HG03159 (cell line): ENCODE results near the gene LIMS4.
"Not testable (repeated sequence)": the region's sequence is repeated elsewhere in the genome, so short reads cannot be mapped to it uniquely, and the experiment has no call there.

ENCODE experiments used
- ATAC-seq: cut with Tn5 transposase; IDR thresholded peaks from one replicate; pipeline ENCODE4 v1.9.1; 2021; ENCODE audit warnings: mild to moderate bottlenecking, moderate library complexity; ENCODE audit not compliant: unreplicated experiment

LIMS4 gene

GRCh38 chr2:110472171-110473058, at the start of gene LIMS4:
LIMS4 (minus strand) TSS chr2:110472816; CDS start chr2:110472778, 38 bp downstream.
- not testable (repeated sequence) for ATAC-seq

- peak; percentile 97 for ATAC-seq
Observed at GRCh38 chr2:110499755-110500377, 27.2 kb upstream of the LIMS4 start.

GRCh38 chr2:110496027-110496426, 23.4 kb upstream of the LIMS4 start:
- not testable (repeated sequence) for ATAC-seq

- not testable (repeated sequence) for ATAC-seq
Observed at GRCh38 chr2:110494488-110494887, 21.9 kb upstream of the LIMS4 start.

GRCh38 chr2:110488991-110489390, 16.4 kb upstream of the LIMS4 start:
- not testable (repeated sequence) for ATAC-seq

GRCh38 chr2:110482697-110483096, 10.1 kb upstream of the LIMS4 start:
- not testable (repeated sequence) for ATAC-seq

- not testable (repeated sequence) for ATAC-seq
Observed at GRCh38 chr2:110481200-110481599, 8.6 kb upstream of the LIMS4 start.

GRCh38 chr2:110480084-110480483, 7.5 kb upstream of the LIMS4 start:
- ATAC-seq = not testable (repeated sequence)

GRCh38 chr2:110477370-110477769, 4.8 kb upstream of the LIMS4 start:
- not testable (repeated sequence) for ATAC-seq

GRCh38 chr2:110476952-110477351, 4.3 kb upstream of the LIMS4 start:
- not testable (repeated sequence) for ATAC-seq

- ATAC-seq = not testable (repeated sequence)
Observed at GRCh38 chr2:110475627-110476359, 3.2 kb upstream of the LIMS4 start.

- ATAC-seq = peak; percentile 98
Observed at GRCh38 chr2:110474898-110475297, 2.3 kb upstream of the LIMS4 start.

- ATAC-seq = not testable (repeated sequence)
Observed at GRCh38 chr2:110473059-110473358, 393 bp upstream of the LIMS4 start.

- not testable (repeated sequence) for ATAC-seq
Observed at GRCh38 chr2:110468921-110469320, 3.7 kb downstream of the LIMS4 start.

GRCh38 chr2:110465312-110465711, 7.3 kb downstream of the LIMS4 start:
- ATAC-seq = not testable (repeated sequence)

- not testable (repeated sequence) for ATAC-seq
Observed at GRCh38 chr2:110462458-110462857, 10.2 kb downstream of the LIMS4 start.

- ATAC-seq = not testable (repeated sequence)
Observed at GRCh38 chr2:110460318-110460717, 12.3 kb downstream of the LIMS4 start.

GRCh38 chr2:110457214-110457590, 15.4 kb downstream of the LIMS4 start:
- not testable (repeated sequence) for ATAC-seq

GRCh38 chr2:110456291-110457213, 16.1 kb downstream of the LIMS4 start:
- ATAC-seq = not testable (repeated sequence)

- ATAC-seq = not testable (repeated sequence)
Observed at GRCh38 chr2:110455080-110455670, 17.4 kb downstream of the LIMS4 start.
